Measurements from ENCODE around the gene MGRN1. TPM values are rescaled to one million over a fixed set of nuclear protein-coding genes. Genes with fewer than 3 reads are reported as not detected.

The MGRN1 gene
- total RNA-seq, 4 donors from 2014 or later: 49.1 to 127 (median 79.5) TPM

DNA sequence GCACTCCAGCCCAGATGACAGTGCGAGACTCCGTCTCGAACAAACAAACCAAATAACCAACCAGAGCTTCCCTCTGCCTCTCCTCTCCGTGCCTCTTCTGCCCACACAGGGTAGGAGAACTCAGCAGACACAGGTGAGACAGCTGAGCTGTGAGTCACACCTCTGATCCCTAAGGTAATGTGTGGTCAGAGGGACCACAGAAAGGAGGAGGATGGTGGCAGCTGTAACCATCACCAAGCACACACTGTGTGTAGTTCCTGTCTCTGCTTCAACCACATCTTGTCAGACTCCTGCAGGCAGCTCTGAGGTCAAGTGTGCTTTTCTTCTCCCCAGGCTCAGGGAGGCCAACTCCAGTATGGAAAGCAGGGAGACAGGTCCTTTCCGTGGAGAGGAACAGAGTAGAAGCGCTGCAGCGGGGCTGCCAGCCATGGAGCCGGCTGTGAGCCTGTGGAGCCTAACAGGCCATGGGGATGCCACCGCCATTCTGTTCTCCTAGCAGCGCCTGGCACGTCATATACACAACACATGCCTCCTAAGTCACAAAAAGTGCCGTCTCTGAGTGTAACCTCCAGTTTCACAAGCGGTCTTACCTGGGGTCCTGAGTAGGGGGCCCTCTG lies 75.9 kb downstream of the MGRN1 start:
- DNase-seq: no peak
- H3K36me3 ChIP-seq: peaks cover 0 to 11% (median 3%) of the 10 kb centered on the region in 4 donors
- intact Hi-C loops (cut with DNase I; ENCODE audit: low total_unique reads) (no loop called here), in situ Hi-C loops (cut with MboI; ENCODE audit: low pct_ligation_motif_present in 1 of 4, low pct_unique_long_range_greater_than_20kb in 1 of 4, low sequenced_read_pairs in 3 of 4) (no loop called here)
- WGBS, 2 donors (ENCODE audit: low coverage in 1 of 2): 93 to 100% methylated on average over 1 to 13 of the region's 13 CpGs
- H3K27me3 ChIP-seq: no peaks in the 10 kb centered on the region
- no peak overlapping the region for H3K27ac ChIP-seq
- H3K4me1 ChIP-seq: peaks cover 0 to 20% (median 18%) of the 10 kb centered on the region in 4 donors
- TF ChIP-seq, protein P1, sequence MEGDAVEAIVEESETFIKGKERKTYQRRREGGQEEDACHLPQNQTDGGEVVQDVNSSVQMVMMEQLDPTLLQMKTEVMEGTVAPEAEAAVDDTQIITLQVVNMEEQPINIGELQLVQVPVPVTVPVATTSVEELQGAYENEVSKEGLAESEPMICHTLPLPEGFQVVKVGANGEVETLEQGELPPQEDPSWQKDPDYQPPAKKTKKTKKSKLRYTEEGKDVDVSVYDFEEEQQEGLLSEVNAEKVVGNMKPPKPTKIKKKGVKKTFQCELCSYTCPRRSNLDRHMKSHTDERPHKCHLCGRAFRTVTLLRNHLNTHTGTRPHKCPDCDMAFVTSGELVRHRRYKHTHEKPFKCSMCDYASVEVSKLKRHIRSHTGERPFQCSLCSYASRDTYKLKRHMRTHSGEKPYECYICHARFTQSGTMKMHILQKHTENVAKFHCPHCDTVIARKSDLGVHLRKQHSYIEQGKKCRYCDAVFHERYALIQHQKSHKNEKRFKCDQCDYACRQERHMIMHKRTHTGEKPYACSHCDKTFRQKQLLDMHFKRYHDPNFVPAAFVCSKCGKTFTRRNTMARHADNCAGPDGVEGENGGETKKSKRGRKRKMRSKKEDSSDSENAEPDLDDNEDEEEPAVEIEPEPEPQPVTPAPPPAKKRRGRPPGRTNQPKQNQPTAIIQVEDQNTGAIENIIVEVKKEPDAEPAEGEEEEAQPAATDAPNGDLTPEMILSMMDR (IDR thresholded peaks at IDR 0.05): no peak
- TF ChIP-seq EP300 (IDR thresholded peaks at IDR 0.05; ENCODE audit: low read depth): no peak
- no peak for TF ChIP-seq POLR2A (IDR thresholded peaks at IDR 0.05)
- H3K9me3 ChIP-seq: no peaks in the 10 kb centered on the region
- no peak overlapping the region for H3K4me3 ChIP-seq

DNA sequence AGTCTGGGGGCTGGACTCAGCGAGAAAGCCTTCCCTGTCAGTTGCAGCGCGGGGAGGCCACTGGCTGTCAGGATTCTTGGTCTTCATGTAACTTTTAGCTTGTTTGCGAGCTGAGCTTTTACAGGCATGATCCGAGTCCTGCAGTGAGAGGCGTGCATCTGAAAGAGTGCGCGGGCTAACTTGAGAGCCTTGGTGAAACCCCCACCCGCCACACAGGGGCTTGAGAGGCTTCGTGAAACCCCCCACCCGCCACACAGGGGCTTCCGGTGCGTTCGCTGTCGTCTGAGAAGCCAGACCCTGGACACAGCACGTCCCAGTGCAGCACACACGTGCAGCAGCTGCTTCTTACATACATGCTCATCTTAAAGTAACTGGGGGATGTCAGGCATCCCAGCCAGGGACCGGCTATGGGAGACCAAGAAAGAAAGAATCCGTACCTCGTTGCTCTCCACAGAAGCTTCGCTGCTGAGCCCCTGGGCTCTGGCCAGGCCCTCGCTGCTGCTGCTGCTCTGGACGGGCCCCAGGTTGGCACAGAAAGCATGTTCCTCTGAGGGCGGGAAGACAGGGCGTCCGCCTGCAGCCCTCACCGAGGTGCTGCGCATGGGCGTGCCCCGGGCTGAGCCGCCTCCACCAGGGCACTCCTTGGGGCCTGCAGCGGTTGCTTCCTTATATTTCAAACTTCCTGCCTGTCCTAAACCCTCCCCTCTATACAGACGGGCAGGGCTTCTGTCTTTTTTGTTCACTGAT lies 76.5 kb downstream of the MGRN1 start:
- WGBS, 2 donors (ENCODE audit: low coverage in 1 of 2): 70% methylated on average over 33 of the region's 33 CpGs; no CpG with 5 or more reads in 1 of the 2 donors

DNA sequence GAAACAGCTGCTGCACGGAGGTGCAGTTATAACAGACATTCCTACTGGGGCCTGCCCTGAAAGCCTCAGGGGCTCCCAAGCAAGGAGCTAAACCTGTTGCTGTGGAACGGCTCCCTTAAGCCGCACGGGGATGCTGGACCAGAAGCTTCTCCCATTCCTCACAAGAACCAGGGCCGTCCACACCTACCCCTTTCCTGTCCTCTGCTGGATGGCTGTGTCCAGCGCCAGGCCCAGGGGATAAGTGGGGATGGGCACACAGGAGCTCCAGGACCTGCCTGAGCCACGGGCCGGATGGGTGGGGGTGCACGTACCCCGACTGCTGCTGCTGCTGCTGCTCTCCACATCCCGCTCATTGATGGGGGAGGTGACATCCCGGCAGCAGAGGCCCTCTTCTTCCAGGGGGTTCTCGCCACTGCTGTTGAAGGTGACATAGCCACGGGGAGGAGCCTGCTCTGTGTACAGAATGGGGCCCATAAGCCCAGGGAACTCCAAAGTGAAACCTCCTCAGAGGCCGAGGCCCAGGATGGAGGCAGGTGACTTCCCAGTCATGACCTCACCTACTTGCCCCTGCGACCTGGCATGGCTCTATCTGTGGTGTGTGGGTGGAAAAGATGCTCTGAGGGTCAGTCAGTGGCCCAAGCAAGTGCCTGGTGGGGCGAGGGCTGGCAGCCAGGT lies 77.3 kb downstream of the MGRN1 start:
- no peak for DNase-seq
- Histone ChIP-seq H3K4me1 (peaks cover 0 to 18% (median 18%) of the 10 kb centered on the region in 4 donors), H3K9me3 (no peaks in the 10 kb centered on the region), H3K4me3 (no peak overlapping the region), H3K36me3 (peaks cover 0 to 11% (median 3%) of the 10 kb centered on the region in 4 donors), H3K27ac (peak overlapping the region; percentile 72 to 83 (median 78)), H3K27me3 (no peaks in the 10 kb centered on the region)
- WGBS, 2 donors (ENCODE audit: low coverage in 1 of 2): 64% methylated on average over 17 of the region's 17 CpGs; no CpG with 5 or more reads in 1 of the 2 donors
- in situ Hi-C loops (cut with MboI; ENCODE audit: low pct_ligation_motif_present in 1 of 4, low pct_unique_long_range_greater_than_20kb in 1 of 4, low sequenced_read_pairs in 3 of 4): no loop called here
- intact Hi-C loops (cut with DNase I; ENCODE audit: low total_unique reads): no loop called here
- TF ChIP-seq, protein P1 (IDR thresholded peaks at IDR 0.05): no peak
- TF ChIP-seq EP300 (IDR thresholded peaks at IDR 0.05; ENCODE audit: low read depth) (no peak), POLR2AphosphoS5 (IDR thresholded peaks at IDR 0.05) (no peak), POLR2A (IDR thresholded peaks at IDR 0.05) (no peak)

More for the DNA sequence above, 76.5 kb downstream of the MGRN1 start:
- Histone ChIP-seq H3K27ac (peak overlapping the region; percentile 72 to 83 (median 78)), H3K9me3 (no peaks in the 10 kb centered on the region), H3K4me1 (peaks cover 0 to 18% (median 18%) of the 10 kb centered on the region in 4 donors), H3K4me3 (no peak overlapping the region), H3K27me3 (no peaks in the 10 kb centered on the region), H3K36me3 (peaks cover 0 to 11% (median 3%) of the 10 kb centered on the region in 4 donors)
- in situ Hi-C loops (cut with MboI; ENCODE audit: low pct_ligation_motif_present in 1 of 4, low pct_unique_long_range_greater_than_20kb in 1 of 4, low sequenced_read_pairs in 3 of 4) (no loop called here), intact Hi-C loops (cut with DNase I; ENCODE audit: low total_unique reads) (no loop called here)
- DNase-seq: peak; percentile 79
- no peak for TF ChIP-seq POLR2A (IDR thresholded peaks at IDR 0.05)
- no peak for TF ChIP-seq EP300 (IDR thresholded peaks at IDR 0.05; ENCODE audit: low read depth)
- TF ChIP-seq, protein P1 (IDR thresholded peaks at IDR 0.05): no peak
- no peak for TF ChIP-seq POLR2AphosphoS5 (IDR thresholded peaks at IDR 0.05)

DNA sequence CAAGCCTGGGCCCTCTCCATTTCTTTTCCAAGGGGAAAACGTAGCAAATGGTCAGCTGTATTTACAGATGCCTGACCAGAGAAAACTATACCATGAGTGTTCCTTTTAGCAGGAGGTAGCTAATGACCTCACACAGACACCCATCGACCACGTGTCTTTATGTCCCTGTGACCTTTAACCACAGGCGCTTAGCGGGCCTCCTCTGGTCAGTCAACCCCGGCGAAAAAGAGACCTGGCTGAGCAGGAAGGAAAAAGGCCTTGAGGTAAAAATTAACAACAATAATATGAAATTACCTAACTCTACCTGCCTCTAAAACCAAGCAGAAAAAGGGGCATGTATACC lies 77.8 kb downstream of the MGRN1 start:
- TF ChIP-seq POLR2A (IDR thresholded peaks at IDR 0.05): no peak
- no peak for TF ChIP-seq EP300 (IDR thresholded peaks at IDR 0.05; ENCODE audit: low read depth)
- TF ChIP-seq, protein P1 (IDR thresholded peaks at IDR 0.05): no peak
- TF ChIP-seq POLR2AphosphoS5 (IDR thresholded peaks at IDR 0.05): no peak
- H3K27ac ChIP-seq: peak overlapping the region; percentile 72 to 83 (median 78)
- no peaks in the 10 kb centered on the region for H3K9me3 ChIP-seq
- no peaks in the 10 kb centered on the region for H3K27me3 ChIP-seq
- in situ Hi-C loops (cut with MboI; ENCODE audit: low pct_ligation_motif_present in 1 of 4, low pct_unique_long_range_greater_than_20kb in 1 of 4, low sequenced_read_pairs in 3 of 4) (no loop called here), intact Hi-C loops (cut with DNase I; ENCODE audit: low total_unique reads) (no loop called here)
- WGBS, 2 donors (ENCODE audit: low coverage in 1 of 2): 40 to 55% methylated on average over 2 to 7 of the region's 7 CpGs
- no peak for DNase-seq
- no peak overlapping the region for H3K4me3 ChIP-seq
- H3K4me1 ChIP-seq: peaks cover 0 to 18% (median 18%) of the 10 kb centered on the region in 4 donors
- H3K36me3 ChIP-seq: peaks cover 0 to 12% (median 3%) of the 10 kb centered on the region in 4 donors
